ENCODE data around the gene TPGS1.

The TPGS1 gene

DNA sequence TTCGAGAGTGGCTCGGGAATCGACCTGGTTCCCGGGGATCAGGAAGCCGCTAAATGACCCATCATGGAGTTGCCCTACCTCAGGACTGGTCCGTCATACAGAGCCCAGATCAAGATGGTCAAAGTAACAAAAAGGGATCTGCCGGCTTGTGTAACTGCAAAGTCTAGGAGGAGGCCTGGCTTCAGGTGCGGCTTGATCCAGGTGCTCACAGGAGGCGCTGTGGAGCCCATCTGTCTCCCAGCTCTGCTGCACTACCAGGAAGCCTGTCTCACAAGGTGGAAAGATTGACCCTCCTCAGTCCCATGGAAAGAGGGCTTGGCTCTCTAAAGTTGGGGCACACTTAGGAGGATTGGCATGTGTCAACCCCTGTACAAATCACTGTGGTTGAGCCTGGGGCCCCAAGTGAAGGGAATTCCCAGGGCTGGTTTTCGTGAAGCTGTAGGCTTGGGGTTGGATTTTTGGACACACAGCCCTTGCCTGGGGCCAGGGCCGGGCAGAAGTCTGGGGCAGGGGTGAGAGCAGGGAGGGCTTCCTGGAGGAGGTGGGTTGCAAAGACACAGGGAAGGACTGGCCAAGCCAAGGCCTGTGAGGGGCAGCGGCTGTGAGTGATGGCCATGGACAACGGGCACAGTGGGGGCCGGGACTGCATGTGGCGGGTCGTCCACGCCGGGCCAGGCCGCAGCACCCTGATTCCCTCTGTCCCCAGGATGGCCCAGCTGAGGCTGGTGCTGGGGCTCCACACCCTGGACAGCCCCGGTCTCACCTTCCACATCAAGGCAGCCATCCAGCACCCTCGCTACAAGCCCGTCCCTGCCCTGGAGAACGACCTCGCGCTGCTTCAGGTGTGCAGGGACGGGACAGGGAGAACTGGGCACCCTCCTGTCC, 40.8 kb downstream of the TPGS1 start:
- ATAC-seq (ENCODE audit: low read depth) = no peak; the same call in 2 of the 3 replicates
- DNase-seq (ENCODE audit: low spot score) = no peak
- no peak overlapping the region for H3K27ac ChIP-seq (ENCODE audit: poor library complexity, severe bottlenecking)
- H3K9me3 ChIP-seq (ENCODE audit: severe bottlenecking) = no peaks in the 10 kb centered on the region
- no peaks in the 10 kb centered on the region for H3K27me3 ChIP-seq (ENCODE audit: insufficient read depth, poor library complexity, severe bottlenecking)
- no peaks in the 10 kb centered on the region for H3K4me1 ChIP-seq (ENCODE audit: insufficient read depth, poor library complexity, severe bottlenecking)
- no peak for TF ChIP-seq CTCF (IDR thresholded peaks at IDR 0.05; ENCODE audit: poor library complexity, severe bottlenecking)
- H3K4me3 ChIP-seq (ENCODE audit: severe bottlenecking) = no peak overlapping the region
- H3K36me3 ChIP-seq (ENCODE audit: low read depth) = no peaks in the 10 kb centered on the region

- ATAC-seq (ENCODE audit: low read depth) (no peak), DNase-seq (ENCODE audit: low spot score) (no peak)
- TF ChIP-seq CTCF (IDR thresholded peaks at IDR 0.05; ENCODE audit: poor library complexity, severe bottlenecking) = no peak
- Histone ChIP-seq H3K4me1 (ENCODE audit: insufficient read depth, poor library complexity, severe bottlenecking) (no peaks in the 10 kb centered on the region), H3K4me3 (ENCODE audit: severe bottlenecking) (no peak overlapping the region), H3K27me3 (ENCODE audit: insufficient read depth, poor library complexity, severe bottlenecking) (no peaks in the 10 kb centered on the region), H3K27ac (ENCODE audit: poor library complexity, severe bottlenecking) (no peak overlapping the region), H3K36me3 (ENCODE audit: low read depth) (no peaks in the 10 kb centered on the region), H3K9me3 (ENCODE audit: severe bottlenecking) (no peaks in the 10 kb centered on the region)
Observed at GRCh38 chr19:548886-549830, 41.9 kb downstream of the TPGS1 start.

DNA sequence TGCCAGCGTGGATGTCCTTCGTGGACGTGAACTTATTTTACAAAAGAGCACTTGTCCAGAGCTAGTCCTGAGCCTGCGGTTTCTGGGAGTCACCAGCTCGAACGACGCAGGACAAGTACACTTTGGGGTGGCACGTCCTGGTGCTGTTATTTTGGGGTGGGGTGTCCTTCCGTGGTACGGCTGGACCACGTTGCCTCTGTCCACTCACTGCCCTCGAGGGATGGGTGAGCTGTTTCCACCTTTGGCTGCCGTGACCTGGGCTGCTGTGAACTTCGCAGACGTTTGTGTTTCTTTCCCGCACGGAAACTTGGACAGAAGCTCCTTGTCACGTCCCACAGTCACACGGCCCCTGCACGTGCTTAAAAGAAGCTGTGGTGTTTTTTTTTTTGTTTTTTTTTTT, 47.5 kb downstream of the TPGS1 start:
- Histone ChIP-seq H3K4me3 (ENCODE audit: severe bottlenecking) (no peak overlapping the region), H3K27me3 (ENCODE audit: insufficient read depth, poor library complexity, severe bottlenecking) (no peaks in the 10 kb centered on the region), H3K36me3 (ENCODE audit: low read depth) (no peaks in the 10 kb centered on the region), H3K9me3 (ENCODE audit: severe bottlenecking) (no peaks in the 10 kb centered on the region), H3K4me1 (ENCODE audit: insufficient read depth, poor library complexity, severe bottlenecking) (no peaks in the 10 kb centered on the region), H3K27ac (ENCODE audit: poor library complexity, severe bottlenecking) (no peak overlapping the region)
- no peak for DNase-seq (ENCODE audit: low spot score)
- no peak for ATAC-seq (ENCODE audit: low read depth)
- TF ChIP-seq CTCF (IDR thresholded peaks at IDR 0.05; ENCODE audit: poor library complexity, severe bottlenecking) = no peak

DNA sequence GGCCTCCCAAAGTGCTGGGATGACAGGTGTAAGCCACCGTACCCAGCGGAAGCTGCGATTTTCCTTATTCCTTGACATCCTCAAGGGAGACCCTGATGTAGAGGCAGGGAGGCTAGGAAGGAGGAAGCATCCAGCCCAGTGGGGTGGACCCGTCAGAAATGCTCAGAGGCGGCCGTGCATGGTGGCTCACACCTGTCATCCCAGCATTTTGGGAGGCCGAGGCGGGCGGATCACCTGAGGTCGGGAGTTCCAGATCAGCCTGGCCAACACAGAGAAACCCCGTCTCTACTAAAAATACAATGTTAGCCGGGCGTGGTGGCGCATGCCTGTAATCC, 48.1 kb downstream of the TPGS1 start:
- Histone ChIP-seq H3K27me3 (ENCODE audit: insufficient read depth, poor library complexity, severe bottlenecking) (no peaks in the 10 kb centered on the region), H3K9me3 (ENCODE audit: severe bottlenecking) (no peaks in the 10 kb centered on the region), H3K36me3 (ENCODE audit: low read depth) (no peaks in the 10 kb centered on the region), H3K4me1 (ENCODE audit: insufficient read depth, poor library complexity, severe bottlenecking) (no peaks in the 10 kb centered on the region), H3K4me3 (ENCODE audit: severe bottlenecking) (no peak overlapping the region), H3K27ac (ENCODE audit: poor library complexity, severe bottlenecking) (no peak overlapping the region)
- DNase-seq (ENCODE audit: low spot score) = no peak
- no peak for ATAC-seq (ENCODE audit: low read depth)
- TF ChIP-seq CTCF (IDR thresholded peaks at IDR 0.05; ENCODE audit: poor library complexity, severe bottlenecking) = no peak

Measured in RWPE2 (cell line).